K562 (cell line): ENCODE results near the gene NR1H2. TPM values are rescaled to one million over a fixed set of nuclear protein-coding genes. Genes with fewer than 3 reads are reported as not detected.

Experiments used
- ATF6 ChIP-seq: sonication (generic); formaldehyde crosslinking; IDR thresholded peaks from 2 replicates; pipeline ENCODE4 v1.4.0; 2020; ENCODE audit warnings: mild to moderate bottlenecking, missing genetic modification reagents
- ETS2 ChIP-seq: IDR thresholded peaks from 2 replicates; pipeline ENCODE4 v1.6.1; 2016; ENCODE audit warnings: borderline replicate concordance, missing genetic modification characterization, mild to moderate bottlenecking, moderate library complexity, missing compliant biosample characterization; ENCODE audit not compliant: poor library complexity, severe bottlenecking
- IFI16 ChIP-seq: fragments of 250-450 bp; sonication (Bioruptor Pico); IDR thresholded peaks from 2 replicates; pipeline ENCODE4 v2.1.2; 2022; ENCODE audit warnings: mild to moderate bottlenecking, inconsistent platforms
- ILK ChIP-seq: fragments of 450-650 bp; IDR thresholded peaks from 2 replicates; pipeline ENCODE4 v1.6.1; 2016; ENCODE audit warnings: missing genetic modification characterization, low read depth, mild to moderate bottlenecking, missing compliant biosample characterization, moderate library complexity, borderline replicate concordance
- KHSRP ChIP-seq: fragments of 450-650 bp; IDR thresholded peaks from 2 replicates; pipeline ENCODE4 v1.6.1; 2017
- MYNN ChIP-seq, 2 experiments: sonication (generic); formaldehyde crosslinking in 1 of 2; IDR thresholded peaks; 2 replicates each; pipeline versions ENCODE4 v1.5.0 to v1.6.1; 2016 to 2020; ENCODE audit warnings: antibody characterized with exemption in 1 of 2, missing genetic modification reagents in 1 of 2
- NCOA2 ChIP-seq, 2 experiments: fragments of 450-650 bp; IDR thresholded peaks; 2 replicates each; pipeline ENCODE4 v1.6.1; 2018; ENCODE audit warnings: mild to moderate bottlenecking in 2 of 2, moderate library complexity in 1 of 2; ENCODE audit not compliant: partially characterized antibody in 2 of 2
- RBM34 ChIP-seq: fragments of 200-400 bp; formaldehyde crosslinking; IDR thresholded peaks from 2 replicates; pipeline ENCODE4 v1.6.1; 2018; ENCODE audit warnings: low read length, borderline replicate concordance; ENCODE audit not compliant: insufficient read depth
- RHOXF2B ChIP-seq: fragments of 250-450 bp; sonication (Bioruptor Pico); conservative IDR thresholded peaks from 2 replicates; pipeline ENCODE4 v1.5.1; 2021
- SMAD4 ChIP-seq: fragments of 250-450 bp; sonication (Bioruptor Pico); conservative IDR thresholded peaks from 2 replicates; pipeline ENCODE4 v1.8.0; 2021; ENCODE audit warnings: inconsistent platforms, mild to moderate bottlenecking, moderate library complexity
- SREBF2 ChIP-seq: sonication (generic); formaldehyde crosslinking; IDR thresholded peaks from 2 replicates; pipeline ENCODE4 v1.4.0; 2020; ENCODE audit warnings: mild to moderate bottlenecking, missing genetic modification reagents
- TRIM24 ChIP-seq, 2 experiments: fragments of 450-650 bp; IDR thresholded peaks; 2 replicates each; pipeline ENCODE4 v1.6.1; 2016
- TRIM25 ChIP-seq: fragments of 450-650 bp; IDR thresholded peaks from 2 replicates; pipeline ENCODE4 v1.7.0; 2016; ENCODE audit warnings: borderline replicate concordance
- XRCC5 ChIP-seq: fragments of 200-400 bp; formaldehyde crosslinking; IDR thresholded peaks from 2 replicates; pipeline ENCODE4 v1.6.1; 2017; ENCODE audit warnings: low read depth, mild to moderate bottlenecking, low read length
- YY1 ChIP-seq, 3 experiments: IDR thresholded peaks; 2 replicates each; pipeline ENCODE4 v1.6.1; 2011; ENCODE audit warnings: low read length in 2 of 3, mild to moderate bottlenecking in 2 of 3, moderate library complexity in 2 of 3, borderline replicate concordance in 1 of 3, control low read depth in 1 of 3, low read depth in 1 of 3; ENCODE audit not compliant: insufficient read depth in 3 of 3, insufficient replicate concordance in 2 of 3, control insufficient read depth in 1 of 3, insufficient read length in 1 of 3; ENCODE audit errors: extremely low read depth in 1 of 3
- ZNF12 ChIP-seq: sonication (generic); formaldehyde crosslinking; IDR thresholded peaks from 2 replicates; pipeline ENCODE4 v1.4.0; 2020; ENCODE audit warnings: mild to moderate bottlenecking, missing genetic modification reagents
- ZNF280A ChIP-seq: fragments of 450-650 bp; IDR thresholded peaks from 2 replicates; pipeline ENCODE4 v1.6.1; 2018; ENCODE audit warnings: mild to moderate bottlenecking, low read depth; ENCODE audit not compliant: partially characterized antibody
- ZNF589 ChIP-seq: fragments of 200-800 bp; sonication (Bioruptor generic); IDR thresholded peaks from 2 replicates; pipeline ENCODE4 v1.6.1; 2016; ENCODE audit warnings: low read depth, missing genetic modification characterization, missing compliant biosample characterization
- ZNF707 ChIP-seq: fragments of 250-450 bp; sonication (Bioruptor Pico); conservative IDR thresholded peaks from 2 replicates; pipeline ENCODE4 v1.8.0; 2022; ENCODE audit warnings: inconsistent platforms, mild to moderate bottlenecking, moderate library complexity
- polyA plus RNA-seq, 8 experiments: library from polyadenylated mRNA; depleted of rRNA in 4 of 8; stranded (reverse) in 5 of 8; unstranded in 3 of 8; fragments of >200 nt; fragmentation: Nextera tagmentation in 2 of 8; fragmentation: Illumina TruSeq in 1 of 8; extraction: Ambion mirVana in 2 of 8; extraction: Trizol in 1 of 8; gene quantifications; 2 replicates each; pipeline versions ENCODE4 v1.2.1 to v1.2.3, GENCODE V29; 2011 to 2014; ENCODE audit warnings: inconsistent platforms in 1 of 8, missing spikeins in 1 of 8
- total RNA-seq, 7 experiments: library from RNA; depleted of rRNA in 6 of 7; stranded (reverse); fragments of >200 nt in 6 of 7; fragmentation: Illumina TruSeq in 2 of 7; extraction: Trizol in 2 of 7; gene quantifications; 2 replicates each; pipeline versions ENCODE4 v1.2.1 to v1.2.3, GENCODE V29; 2011 to 2021; ENCODE audit warnings: low replicate concordance in 1 of 7

Gene NR1H2
- total and polyA plus RNA-seq, 9 of the 15 experiments (the other 6 are each of a cell fraction or from before 2014, with no cell fraction given), result 0.11 to 73.8 (median 24.0) TPM

GRCh38 chr19:50414864-50415660 is 38.8 kb downstream of the NR1H2 start (continued):
- TF ChIP-seq IFI16 (CRISPR knock-in tag), result no peak
- TF ChIP-seq KHSRP, result no peak
- no peak for TF ChIP-seq ILK (tag)
- no peak for TF ChIP-seq SMAD4 (CRISPR knock-in tag)
- no peak for TF ChIP-seq ETS2
- TF ChIP-seq RBM34, result no peak
- no peak for TF ChIP-seq RHOXF2B (CRISPR knock-in tag)
- no peak for TF ChIP-seq ZNF12 (CRISPR knock-in tag)
- TF ChIP-seq ZNF707 (CRISPR knock-in tag), result no peak
- TF ChIP-seq TRIM24 (IDR thresholded peaks at IDR 0.05), result no peak
- TF ChIP-seq ATF6 (CRISPR knock-in tag), result 0 out of 2 replicates have a peak, but pooled peaks have one; percentile 60
- TF ChIP-seq ZNF280A, result no peak
- no peak for TF ChIP-seq ZNF589 (CRISPR knock-in tag)
- TF ChIP-seq XRCC5, result no peak
- no peak for TF ChIP-seq NCOA2 (IDR thresholded peaks at IDR 0.05; ENCODE audit: partially characterized antibody in 2 of 2)
- no peak for TF ChIP-seq SREBF2
- no peak for TF ChIP-seq TRIM25
- TF ChIP-seq YY1 (IDR thresholded peaks at IDR 0.05; ENCODE audit: borderline replicate concordance in 1 of 3, control insufficient read depth in 1 of 3, extremely low read depth in 1 of 3, insufficient read depth in 3 of 3, insufficient read length in 1 of 3, insufficient replicate concordance in 2 of 3, low read depth in 1 of 3, low read length in 2 of 3), result peak in 2 of 3 experiments; percentile 49 to 67
- peak; percentile 52; the same call in 1 of the 2 replicates for TF ChIP-seq MYNN (IDR thresholded peaks at IDR 0.05)
- no peak for TF ChIP-seq MYNN (CRISPR knock-in tag; IDR thresholded peaks at IDR 0.05)
